GM18519 (cell line): Measurements from ENCODE around the gene NIPAL3.

Experiments
- ATAC-seq: cut with Tn5 transposase; IDR thresholded peaks from one replicate; pipeline ENCODE4 v1.9.1; 2021; ENCODE audit warnings: mild to moderate bottlenecking, moderate library complexity; ENCODE audit not compliant: unreplicated experiment, low FRiP score

Gene NIPAL3

GRCh38 chr1:24390924-24391782 is 24.4 kb upstream of the NIPAL3 start:
- ATAC-seq = no peak

GRCh38 chr1:24391882-24392603 is 23.6 kb upstream of the NIPAL3 start:
- peak; percentile 42 for ATAC-seq

DNA sequence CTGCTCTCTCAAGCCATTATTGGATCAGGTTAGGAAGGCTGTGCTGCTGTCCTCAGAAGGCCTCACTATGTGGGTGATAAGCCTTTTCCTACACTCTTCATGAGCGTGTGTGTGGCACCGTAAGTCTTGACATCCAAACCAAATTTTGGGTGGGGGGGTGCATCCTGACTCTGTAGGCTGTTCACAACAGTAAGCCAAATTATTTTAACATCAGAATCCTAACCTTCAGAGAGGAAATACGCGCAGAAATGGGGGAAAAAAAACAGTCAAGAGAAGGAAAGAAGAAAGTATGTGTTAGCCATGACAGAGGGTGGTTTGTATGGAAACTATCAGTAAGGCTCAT is 23.0 kb upstream of the NIPAL3 start:
- ATAC-seq = no peak

- ATAC-seq = no peak
Observed at GRCh38 chr1:24392982-24393650, 22.5 kb upstream of the NIPAL3 start.

- no peak for ATAC-seq
Observed at GRCh38 chr1:24393892-24394291, 21.7 kb upstream of the NIPAL3 start.

- no peak for ATAC-seq
Observed at GRCh38 chr1:24400065-24400464, 15.5 kb upstream of the NIPAL3 start.

GRCh38 chr1:24403806-24404205 is 11.8 kb upstream of the NIPAL3 start:
- no peak for ATAC-seq

DNA sequence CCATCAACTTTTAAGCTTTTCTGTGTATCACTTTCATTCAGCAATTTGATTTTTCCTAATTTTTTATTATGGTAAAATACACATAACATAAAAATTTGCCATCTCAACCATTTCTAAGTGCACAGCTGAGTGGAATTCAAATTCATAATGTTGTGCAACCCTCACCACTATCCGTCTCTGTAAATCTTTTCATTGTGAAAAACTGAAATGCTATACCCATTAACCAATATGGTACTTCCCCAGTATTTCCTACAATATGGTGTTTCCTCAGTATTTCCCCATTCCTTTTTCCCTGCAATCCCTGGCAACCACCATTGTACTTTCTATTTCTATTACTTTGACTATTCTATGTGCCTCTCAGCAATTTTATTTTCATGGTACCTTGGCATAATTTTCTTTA is 8.8 kb upstream of the NIPAL3 start:
- no peak for ATAC-seq

- no peak for ATAC-seq
Observed at GRCh38 chr1:24409535-24409934, 6.1 kb upstream of the NIPAL3 start.

- ATAC-seq = no peak
Observed at GRCh38 chr1:24410750-24411149, 4.9 kb upstream of the NIPAL3 start.

DNA sequence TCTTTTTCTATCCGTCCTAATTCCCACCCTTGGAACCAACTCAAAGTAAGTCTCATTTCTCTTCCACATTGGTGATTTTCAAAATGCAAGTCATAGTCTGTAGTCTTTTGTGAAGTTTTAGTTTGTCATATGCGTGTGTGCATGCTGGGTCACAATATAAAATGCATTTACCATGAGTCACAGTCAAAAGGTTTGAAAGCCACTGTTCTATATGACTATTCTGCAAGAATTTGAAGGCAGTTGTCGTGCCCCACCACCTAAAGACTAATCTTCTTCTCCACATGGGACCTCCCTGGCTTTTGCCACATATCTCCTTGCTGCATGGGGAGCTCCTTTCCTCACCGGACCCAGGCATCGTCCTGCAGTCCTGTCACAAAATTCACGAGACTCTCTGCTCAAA is 3.6 kb upstream of the NIPAL3 start:
- no peak for ATAC-seq

DNA sequence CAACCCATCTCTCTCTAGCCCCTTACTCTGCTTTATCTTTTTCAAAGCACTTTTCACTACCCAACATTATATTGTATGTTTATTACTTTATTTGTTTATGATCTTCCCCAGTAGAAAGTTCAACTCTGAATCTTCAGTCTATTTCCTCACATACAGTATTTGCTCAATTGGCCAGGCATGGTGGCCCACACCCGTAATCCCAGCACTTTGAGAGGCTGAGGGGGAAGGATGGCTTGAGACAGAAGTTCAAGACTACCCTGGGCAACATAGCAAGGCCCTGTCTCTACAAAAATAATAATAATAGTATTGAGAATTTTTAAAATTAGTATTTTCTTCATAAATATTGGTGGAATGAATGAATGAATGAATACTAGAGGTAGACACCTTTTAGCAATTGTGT is 3.2 kb upstream of the NIPAL3 start:
- ATAC-seq = no peak

- ATAC-seq = no peak
Observed at GRCh38 chr1:24413350-24414163, 2.0 kb upstream of the NIPAL3 start, which contains the start of gene STPG1. STPG1 (minus strand) TSS chr1:24413782; CDS start chr1:24401388, 12,394 bp downstream.

GRCh38 chr1:24414775-24415333 is 748 bp upstream of the NIPAL3 start:
- ATAC-seq = no peak

DNA sequence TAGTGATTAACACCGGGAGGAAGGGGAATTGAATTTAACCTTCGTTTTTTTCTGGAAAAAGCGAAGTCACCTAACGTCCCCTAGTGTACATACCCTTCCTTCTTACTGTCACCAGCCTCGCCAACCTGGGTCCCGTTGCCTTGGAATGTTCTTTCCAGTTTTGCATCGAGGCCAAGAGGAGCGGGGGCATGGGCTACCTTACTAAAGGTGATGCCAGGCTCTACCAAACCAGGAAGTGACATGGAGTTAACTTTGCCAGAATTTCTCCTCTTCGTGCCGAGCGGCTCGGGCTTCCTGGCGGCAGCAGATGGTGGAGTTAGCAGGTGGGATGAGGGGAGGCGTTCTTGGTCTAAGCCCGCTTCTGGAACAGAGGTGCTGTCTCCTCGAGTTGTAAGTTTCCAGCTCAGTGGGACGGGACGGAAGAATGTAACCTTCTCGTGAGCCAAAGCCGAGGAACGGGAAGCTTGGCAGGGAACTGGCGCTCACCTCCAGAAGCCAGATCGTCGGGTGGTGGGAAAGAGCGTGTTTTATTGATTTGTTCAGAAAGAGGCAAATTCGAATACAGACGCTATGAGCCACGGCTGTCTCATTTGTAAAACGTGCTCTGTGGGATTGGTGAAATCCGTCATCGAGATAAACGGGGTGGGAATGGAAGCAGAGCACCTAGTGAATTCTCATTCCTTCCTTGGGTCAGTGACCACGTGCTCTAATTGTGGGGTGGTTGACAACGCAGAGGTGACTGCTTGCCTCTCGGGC is 486 bp downstream of the NIPAL3 start:
- ATAC-seq = no peak

- ATAC-seq = no peak
Observed at GRCh38 chr1:24416666-24417391, 1.2 kb downstream of the NIPAL3 start.

- ATAC-seq = no peak
Observed at GRCh38 chr1:24417681-24418080, 2.1 kb downstream of the NIPAL3 start.

- no peak for ATAC-seq
Observed at GRCh38 chr1:24418898-24419628, 3.5 kb downstream of the NIPAL3 start.
